ENCODE measurements around the gene IGF2.
A peak's percentile ranks its signal among the peaks of the same experiment; 100 is the strongest.

The IGF2 gene

GRCh38 chr11:2187280-2187707 is 48.1 kb upstream of the IGF2 start (continued):
- TF ChIP-seq, protein P1, sequence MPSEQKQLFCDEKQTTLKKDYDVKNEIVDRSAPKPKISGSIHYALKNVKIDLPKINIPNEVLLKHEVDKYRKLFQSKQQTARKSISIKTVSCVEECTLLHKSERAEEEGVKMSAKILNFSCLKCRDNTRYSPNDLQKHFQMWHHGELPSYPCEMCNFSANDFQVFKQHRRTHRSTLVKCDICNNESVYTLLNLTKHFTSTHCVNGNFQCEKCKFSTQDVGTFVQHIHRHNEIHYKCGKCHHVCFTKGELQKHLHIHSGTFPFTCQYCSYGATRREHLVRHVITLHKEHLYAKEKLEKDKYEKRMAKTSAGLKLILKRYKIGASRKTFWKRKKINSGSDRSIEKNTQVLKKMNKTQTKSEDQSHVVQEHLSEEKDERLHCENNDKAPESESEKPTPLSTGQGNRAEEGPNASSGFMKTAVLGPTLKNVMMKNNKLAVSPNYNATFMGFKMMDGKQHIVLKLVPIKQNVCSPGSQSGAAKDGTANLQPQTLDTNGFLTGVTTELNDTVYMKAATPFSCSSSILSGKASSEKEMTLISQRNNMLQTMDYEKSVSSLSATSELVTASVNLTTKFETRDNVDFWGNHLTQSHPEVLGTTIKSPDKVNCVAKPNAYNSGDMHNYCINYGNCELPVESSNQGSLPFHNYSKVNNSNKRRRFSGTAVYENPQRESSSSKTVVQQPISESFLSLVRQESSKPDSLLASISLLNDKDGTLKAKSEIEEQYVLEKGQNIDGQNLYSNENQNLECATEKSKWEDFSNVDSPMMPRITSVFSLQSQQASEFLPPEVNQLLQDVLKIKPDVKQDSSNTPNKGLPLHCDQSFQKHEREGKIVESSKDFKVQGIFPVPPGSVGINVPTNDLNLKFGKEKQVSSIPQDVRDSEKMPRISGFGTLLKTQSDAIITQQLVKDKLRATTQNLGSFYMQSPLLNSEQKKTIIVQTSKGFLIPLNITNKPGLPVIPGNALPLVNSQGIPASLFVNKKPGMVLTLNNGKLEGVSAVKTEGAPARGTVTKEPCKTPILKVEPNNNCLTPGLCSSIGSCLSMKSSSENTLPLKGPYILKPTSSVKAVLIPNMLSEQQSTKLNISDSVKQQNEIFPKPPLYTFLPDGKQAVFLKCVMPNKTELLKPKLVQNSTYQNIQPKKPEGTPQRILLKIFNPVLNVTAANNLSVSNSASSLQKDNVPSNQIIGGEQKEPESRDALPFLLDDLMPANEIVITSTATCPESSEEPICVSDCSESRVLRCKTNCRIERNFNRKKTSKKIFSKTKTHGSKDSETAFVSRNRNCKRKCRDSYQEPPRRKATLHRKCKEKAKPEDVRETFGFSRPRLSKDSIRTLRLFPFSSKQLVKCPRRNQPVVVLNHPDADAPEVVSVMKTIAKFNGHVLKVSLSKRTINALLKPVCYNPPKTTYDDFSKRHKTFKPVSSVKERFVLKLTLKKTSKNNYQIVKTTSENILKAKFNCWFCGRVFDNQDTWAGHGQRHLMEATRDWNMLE (tag by site-specific recombination; conservative IDR thresholded peaks at IDR 0.05; ENCODE audit: low read depth), result no peak
- TF ChIP-seq ZNF19 (tag by site-specific recombination; IDR thresholded peaks at IDR 0.05; ENCODE audit: low read depth), result no peak
- no peak for TF ChIP-seq ZNF768 (tag by site-specific recombination; IDR thresholded peaks at IDR 0.05)
- TF ChIP-seq ZNF776 (tag by site-specific recombination; IDR thresholded peaks at IDR 0.05; ENCODE audit: borderline replicate concordance), result 0 out of 2 replicates have a peak, but pooled peaks have one; percentile 87
- TF ChIP-seq SP3 (tag by site-specific recombination; IDR thresholded peaks at IDR 0.05), result no peak
- 0 out of 2 replicates have a peak, but pooled peaks have one; percentile 11 for TF ChIP-seq ZNF302 (tag by site-specific recombination; IDR thresholded peaks at IDR 0.05; ENCODE audit: low read depth)
- no peak for TF ChIP-seq ZBTB17 (tag by site-specific recombination; IDR thresholded peaks at IDR 0.05)
- TF ChIP-seq ZNF624 (tag by site-specific recombination; IDR thresholded peaks at IDR 0.05), result no peak
- 0 out of 2 replicates have a peak, but pooled peaks have one; percentile 58 for TF ChIP-seq ZNF544 (tag by site-specific recombination; IDR thresholded peaks at IDR 0.05)
- TF ChIP-seq, protein P2, sequence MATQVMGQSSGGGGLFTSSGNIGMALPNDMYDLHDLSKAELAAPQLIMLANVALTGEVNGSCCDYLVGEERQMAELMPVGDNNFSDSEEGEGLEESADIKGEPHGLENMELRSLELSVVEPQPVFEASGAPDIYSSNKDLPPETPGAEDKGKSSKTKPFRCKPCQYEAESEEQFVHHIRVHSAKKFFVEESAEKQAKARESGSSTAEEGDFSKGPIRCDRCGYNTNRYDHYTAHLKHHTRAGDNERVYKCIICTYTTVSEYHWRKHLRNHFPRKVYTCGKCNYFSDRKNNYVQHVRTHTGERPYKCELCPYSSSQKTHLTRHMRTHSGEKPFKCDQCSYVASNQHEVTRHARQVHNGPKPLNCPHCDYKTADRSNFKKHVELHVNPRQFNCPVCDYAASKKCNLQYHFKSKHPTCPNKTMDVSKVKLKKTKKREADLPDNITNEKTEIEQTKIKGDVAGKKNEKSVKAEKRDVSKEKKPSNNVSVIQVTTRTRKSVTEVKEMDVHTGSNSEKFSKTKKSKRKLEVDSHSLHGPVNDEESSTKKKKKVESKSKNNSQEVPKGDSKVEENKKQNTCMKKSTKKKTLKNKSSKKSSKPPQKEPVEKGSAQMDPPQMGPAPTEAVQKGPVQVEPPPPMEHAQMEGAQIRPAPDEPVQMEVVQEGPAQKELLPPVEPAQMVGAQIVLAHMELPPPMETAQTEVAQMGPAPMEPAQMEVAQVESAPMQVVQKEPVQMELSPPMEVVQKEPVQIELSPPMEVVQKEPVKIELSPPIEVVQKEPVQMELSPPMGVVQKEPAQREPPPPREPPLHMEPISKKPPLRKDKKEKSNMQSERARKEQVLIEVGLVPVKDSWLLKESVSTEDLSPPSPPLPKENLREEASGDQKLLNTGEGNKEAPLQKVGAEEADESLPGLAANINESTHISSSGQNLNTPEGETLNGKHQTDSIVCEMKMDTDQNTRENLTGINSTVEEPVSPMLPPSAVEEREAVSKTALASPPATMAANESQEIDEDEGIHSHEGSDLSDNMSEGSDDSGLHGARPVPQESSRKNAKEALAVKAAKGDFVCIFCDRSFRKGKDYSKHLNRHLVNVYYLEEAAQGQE (tag by site-specific recombination; IDR thresholded peaks at IDR 0.05), result no peak
- peak; percentile 17; the same call in 1 of the 2 replicates for TF ChIP-seq ZNF239 (tag by site-specific recombination; IDR thresholded peaks at IDR 0.05)
- TF ChIP-seq, protein P3, sequence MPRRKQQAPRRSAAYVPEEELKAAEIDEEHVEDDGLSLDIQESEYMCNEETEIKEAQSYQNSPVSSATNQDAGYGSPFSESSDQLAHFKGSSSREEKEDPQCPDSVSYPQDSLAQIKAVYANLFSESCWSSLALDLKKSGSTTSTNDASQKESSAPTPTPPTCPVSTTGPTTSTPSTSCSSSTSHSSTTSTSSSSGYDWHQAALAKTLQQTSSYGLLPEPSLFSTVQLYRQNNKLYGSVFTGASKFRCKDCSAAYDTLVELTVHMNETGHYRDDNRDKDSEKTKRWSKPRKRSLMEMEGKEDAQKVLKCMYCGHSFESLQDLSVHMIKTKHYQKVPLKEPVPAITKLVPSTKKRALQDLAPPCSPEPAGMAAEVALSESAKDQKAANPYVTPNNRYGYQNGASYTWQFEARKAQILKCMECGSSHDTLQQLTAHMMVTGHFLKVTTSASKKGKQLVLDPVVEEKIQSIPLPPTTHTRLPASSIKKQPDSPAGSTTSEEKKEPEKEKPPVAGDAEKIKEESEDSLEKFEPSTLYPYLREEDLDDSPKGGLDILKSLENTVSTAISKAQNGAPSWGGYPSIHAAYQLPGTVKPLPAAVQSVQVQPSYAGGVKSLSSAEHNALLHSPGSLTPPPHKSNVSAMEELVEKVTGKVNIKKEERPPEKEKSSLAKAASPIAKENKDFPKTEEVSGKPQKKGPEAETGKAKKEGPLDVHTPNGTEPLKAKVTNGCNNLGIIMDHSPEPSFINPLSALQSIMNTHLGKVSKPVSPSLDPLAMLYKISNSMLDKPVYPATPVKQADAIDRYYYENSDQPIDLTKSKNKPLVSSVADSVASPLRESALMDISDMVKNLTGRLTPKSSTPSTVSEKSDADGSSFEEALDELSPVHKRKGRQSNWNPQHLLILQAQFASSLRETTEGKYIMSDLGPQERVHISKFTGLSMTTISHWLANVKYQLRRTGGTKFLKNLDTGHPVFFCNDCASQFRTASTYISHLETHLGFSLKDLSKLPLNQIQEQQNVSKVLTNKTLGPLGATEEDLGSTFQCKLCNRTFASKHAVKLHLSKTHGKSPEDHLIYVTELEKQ (tag by site-specific recombination; IDR thresholded peaks at IDR 0.05; ENCODE audit: borderline replicate concordance), result no peak
- TF ChIP-seq ZNF23 (tag by site-specific recombination; IDR thresholded peaks at IDR 0.05; ENCODE audit: borderline replicate concordance), result no peak
- TF ChIP-seq ZBTB20 (tag by site-specific recombination; IDR thresholded peaks at IDR 0.05), result peak; percentile 25; the same call in 1 of the 2 replicates
- TF ChIP-seq, protein P4, sequence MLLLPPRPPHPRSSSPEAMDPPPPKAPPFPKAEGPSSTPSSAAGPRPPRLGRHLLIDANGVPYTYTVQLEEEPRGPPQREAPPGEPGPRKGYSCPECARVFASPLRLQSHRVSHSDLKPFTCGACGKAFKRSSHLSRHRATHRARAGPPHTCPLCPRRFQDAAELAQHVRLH (tag by site-specific recombination; IDR thresholded peaks at IDR 0.05), result no peak
- TF ChIP-seq ZNF626 (tag by site-specific recombination; IDR thresholded peaks at IDR 0.05), result no peak
- TF ChIP-seq ZNF791 (tag by site-specific recombination; IDR thresholded peaks at IDR 0.05), result peak; percentile 28; the same call in 1 of the 2 replicates
- TF ChIP-seq ZNF701 (tag by site-specific recombination; IDR thresholded peaks at IDR 0.05), result peak; percentile 21; the same call in 1 of the 2 replicates
- TF ChIP-seq, protein P5, sequence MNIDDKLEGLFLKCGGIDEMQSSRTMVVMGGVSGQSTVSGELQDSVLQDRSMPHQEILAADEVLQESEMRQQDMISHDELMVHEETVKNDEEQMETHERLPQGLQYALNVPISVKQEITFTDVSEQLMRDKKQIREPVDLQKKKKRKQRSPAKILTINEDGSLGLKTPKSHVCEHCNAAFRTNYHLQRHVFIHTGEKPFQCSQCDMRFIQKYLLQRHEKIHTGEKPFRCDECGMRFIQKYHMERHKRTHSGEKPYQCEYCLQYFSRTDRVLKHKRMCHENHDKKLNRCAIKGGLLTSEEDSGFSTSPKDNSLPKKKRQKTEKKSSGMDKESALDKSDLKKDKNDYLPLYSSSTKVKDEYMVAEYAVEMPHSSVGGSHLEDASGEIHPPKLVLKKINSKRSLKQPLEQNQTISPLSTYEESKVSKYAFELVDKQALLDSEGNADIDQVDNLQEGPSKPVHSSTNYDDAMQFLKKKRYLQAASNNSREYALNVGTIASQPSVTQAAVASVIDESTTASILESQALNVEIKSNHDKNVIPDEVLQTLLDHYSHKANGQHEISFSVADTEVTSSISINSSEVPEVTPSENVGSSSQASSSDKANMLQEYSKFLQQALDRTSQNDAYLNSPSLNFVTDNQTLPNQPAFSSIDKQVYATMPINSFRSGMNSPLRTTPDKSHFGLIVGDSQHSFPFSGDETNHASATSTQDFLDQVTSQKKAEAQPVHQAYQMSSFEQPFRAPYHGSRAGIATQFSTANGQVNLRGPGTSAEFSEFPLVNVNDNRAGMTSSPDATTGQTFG (tag by site-specific recombination; IDR thresholded peaks at IDR 0.05; ENCODE audit: borderline replicate concordance), result peak; percentile 62; the same call in 1 of the 2 replicates
- TF ChIP-seq ZNF248 (tag by site-specific recombination; IDR thresholded peaks at IDR 0.05), result 0 out of 2 replicates have a peak, but pooled peaks have one; percentile 14
- TF ChIP-seq ZNF785 (tag by site-specific recombination; IDR thresholded peaks at IDR 0.05), result peak; percentile 76; the same call in 1 of the 2 replicates
- TF ChIP-seq KLF1 (tag by site-specific recombination; IDR thresholded peaks at IDR 0.05), result no peak; the same call in 1 of the 2 replicates
- TF ChIP-seq MEIS1 (CRISPR knock-in tag; IDR thresholded peaks at IDR 0.05; ENCODE audit: borderline replicate concordance), result no peak

Data from HEK293 (cell line).